ENCODE measurements around the gene DRAP1.
"Not testable (repeated sequence)": the region's sequence is repeated elsewhere in the genome, so short reads cannot be mapped to it uniquely, and the experiment has no call there.

DNA sequence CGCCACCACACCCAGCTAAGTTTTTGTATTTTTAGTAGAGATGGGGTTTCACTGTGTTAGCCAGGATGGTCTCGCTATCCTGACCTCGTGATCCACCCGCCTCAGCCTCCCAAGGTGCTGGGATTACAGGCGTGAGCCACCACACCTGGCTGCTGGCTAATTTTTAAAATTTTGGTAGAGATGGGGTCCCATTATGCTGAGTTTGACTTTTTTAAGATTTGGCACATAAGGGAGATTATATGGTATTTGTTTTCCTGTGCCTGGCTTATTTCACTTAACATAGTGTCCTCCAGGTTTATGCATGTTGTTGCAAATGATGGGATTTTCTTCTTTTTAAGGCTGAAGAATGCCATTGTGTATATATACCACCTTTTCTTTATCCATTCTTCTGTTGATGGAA is 31.5 kb downstream of the DRAP1 start:
- TF ChIP-seq, protein P1, sequence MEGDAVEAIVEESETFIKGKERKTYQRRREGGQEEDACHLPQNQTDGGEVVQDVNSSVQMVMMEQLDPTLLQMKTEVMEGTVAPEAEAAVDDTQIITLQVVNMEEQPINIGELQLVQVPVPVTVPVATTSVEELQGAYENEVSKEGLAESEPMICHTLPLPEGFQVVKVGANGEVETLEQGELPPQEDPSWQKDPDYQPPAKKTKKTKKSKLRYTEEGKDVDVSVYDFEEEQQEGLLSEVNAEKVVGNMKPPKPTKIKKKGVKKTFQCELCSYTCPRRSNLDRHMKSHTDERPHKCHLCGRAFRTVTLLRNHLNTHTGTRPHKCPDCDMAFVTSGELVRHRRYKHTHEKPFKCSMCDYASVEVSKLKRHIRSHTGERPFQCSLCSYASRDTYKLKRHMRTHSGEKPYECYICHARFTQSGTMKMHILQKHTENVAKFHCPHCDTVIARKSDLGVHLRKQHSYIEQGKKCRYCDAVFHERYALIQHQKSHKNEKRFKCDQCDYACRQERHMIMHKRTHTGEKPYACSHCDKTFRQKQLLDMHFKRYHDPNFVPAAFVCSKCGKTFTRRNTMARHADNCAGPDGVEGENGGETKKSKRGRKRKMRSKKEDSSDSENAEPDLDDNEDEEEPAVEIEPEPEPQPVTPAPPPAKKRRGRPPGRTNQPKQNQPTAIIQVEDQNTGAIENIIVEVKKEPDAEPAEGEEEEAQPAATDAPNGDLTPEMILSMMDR (IDR thresholded peaks at IDR 0.05) = not testable (repeated sequence)
- TF ChIP-seq POLR2A (IDR thresholded peaks at IDR 0.05) = not testable (repeated sequence)

Measured in thyroid gland (tissue), 4 donors.